ENCODE data around the gene CELF4. TPM values are rescaled to one million over a fixed set of nuclear protein-coding genes. Genes with fewer than 3 reads are reported as not detected.

CELF4 gene
- total and polyA plus RNA-seq, 10 donors = 0.46 to 3.5 (median 0.78) TPM

DNA sequence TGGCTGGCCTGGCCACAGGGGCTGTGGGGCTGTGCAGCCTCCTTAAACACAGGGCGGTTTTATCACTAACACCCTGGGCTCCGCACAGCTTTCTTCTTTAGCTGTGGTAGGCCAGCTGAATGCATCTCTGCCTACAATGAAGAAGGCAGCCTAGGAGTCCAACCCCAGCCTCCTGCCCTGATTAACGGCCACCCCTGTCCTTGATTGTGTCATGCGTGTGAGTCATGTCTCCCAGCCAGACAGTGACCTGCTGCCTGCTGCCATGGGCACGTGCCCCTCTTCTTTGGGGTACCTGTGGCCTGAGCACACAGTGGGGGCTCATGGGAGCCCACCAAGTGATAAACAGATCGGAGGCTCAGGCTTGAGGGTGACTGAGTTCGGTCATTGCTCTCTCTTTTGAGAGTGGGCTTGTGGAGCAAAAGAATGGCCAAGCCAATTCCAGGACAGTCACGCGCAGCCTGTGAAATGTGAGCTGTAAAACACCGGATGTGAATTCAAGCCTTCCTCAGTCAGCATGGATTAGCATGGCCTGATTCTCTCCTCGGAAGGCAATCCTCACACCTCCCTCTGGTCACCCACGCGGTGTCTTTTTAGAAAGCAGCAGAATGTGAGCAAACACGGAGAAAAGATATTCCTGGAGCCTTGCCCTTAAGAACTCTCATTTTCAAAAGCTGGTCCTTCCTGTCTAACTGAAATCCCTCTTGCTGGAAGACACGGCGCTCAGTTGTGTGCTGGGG is 144.1 kb downstream of the CELF4 start:
- H3K9me3 ChIP-seq = no peaks in the 10 kb centered on the region
- no peak overlapping the region for H3K27ac ChIP-seq
- H3K4me3 ChIP-seq = no peak overlapping the region
- intact Hi-C loops (cut with DNase I; ENCODE audit: low total_unique reads) = no loop called here
- H3K4me1 ChIP-seq = no peaks in the 10 kb centered on the region
- peaks cover 0 to 14% (median 0%) of the 10 kb centered on the region in 7 donors for H3K27me3 ChIP-seq (replicated peaks in 1 of 7)
- TF ChIP-seq POLR2A (IDR thresholded peaks at IDR 0.05) (no peak), POLR2AphosphoS5 (IDR thresholded peaks at IDR 0.05) (no peak)
- TF ChIP-seq, protein P1, sequence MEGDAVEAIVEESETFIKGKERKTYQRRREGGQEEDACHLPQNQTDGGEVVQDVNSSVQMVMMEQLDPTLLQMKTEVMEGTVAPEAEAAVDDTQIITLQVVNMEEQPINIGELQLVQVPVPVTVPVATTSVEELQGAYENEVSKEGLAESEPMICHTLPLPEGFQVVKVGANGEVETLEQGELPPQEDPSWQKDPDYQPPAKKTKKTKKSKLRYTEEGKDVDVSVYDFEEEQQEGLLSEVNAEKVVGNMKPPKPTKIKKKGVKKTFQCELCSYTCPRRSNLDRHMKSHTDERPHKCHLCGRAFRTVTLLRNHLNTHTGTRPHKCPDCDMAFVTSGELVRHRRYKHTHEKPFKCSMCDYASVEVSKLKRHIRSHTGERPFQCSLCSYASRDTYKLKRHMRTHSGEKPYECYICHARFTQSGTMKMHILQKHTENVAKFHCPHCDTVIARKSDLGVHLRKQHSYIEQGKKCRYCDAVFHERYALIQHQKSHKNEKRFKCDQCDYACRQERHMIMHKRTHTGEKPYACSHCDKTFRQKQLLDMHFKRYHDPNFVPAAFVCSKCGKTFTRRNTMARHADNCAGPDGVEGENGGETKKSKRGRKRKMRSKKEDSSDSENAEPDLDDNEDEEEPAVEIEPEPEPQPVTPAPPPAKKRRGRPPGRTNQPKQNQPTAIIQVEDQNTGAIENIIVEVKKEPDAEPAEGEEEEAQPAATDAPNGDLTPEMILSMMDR (IDR thresholded peaks at IDR 0.05 in 8 of 11, conservative IDR thresholded peaks at IDR 0.05 in 3 of 11) = no peak
- DNase-seq = no peak
- H3K36me3 ChIP-seq = no peaks in the 10 kb centered on the region
- whole genome bisulfite sequencing, 5 donors = 80 to 87% (median 86%) methylated on average over 15 to 16 of the region's 16 CpGs

DNA sequence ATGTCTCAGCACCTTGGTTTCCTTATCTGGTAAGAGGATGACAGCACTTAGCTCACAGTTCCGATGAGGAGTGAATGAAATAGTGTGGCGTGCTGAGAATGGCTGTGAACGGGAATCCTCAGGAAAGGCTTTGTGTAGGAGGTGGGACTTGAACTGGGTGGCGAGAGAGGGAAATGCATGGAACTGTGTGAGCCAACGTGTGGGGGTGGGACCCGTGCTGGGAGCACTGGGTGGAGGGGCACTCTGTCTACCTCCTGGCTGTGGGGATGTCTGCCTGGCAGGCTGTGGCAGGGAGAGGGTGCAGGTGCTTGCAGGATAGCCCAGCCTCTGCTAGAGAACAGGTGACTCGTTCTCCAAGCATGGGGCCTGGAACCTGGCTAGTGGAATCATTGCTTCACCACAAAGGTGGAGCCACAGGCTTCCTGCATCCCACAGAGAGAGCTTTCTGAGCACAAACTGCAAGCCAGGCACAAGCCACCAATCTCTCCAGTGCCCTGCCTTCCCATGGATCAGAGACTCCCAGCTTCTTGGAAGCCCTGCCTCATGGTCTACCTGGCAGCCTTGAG is 145.2 kb downstream of the CELF4 start:
- no peaks in the 10 kb centered on the region for H3K9me3 ChIP-seq
- TF ChIP-seq POLR2AphosphoS5 (IDR thresholded peaks at IDR 0.05) = no peak
- TF ChIP-seq, protein P1 (IDR thresholded peaks at IDR 0.05 in 8 of 11, conservative IDR thresholded peaks at IDR 0.05 in 3 of 11) = no peak
- TF ChIP-seq POLR2A (IDR thresholded peaks at IDR 0.05) = no peak
- H3K4me3 ChIP-seq = no peak overlapping the region
- no peak for DNase-seq
- WGBS, 5 donors = 76 to 87% (median 77%) methylated on average over 7 of the region's 7 CpGs
- H3K36me3 ChIP-seq = no peaks in the 10 kb centered on the region
- H3K27me3 ChIP-seq (replicated peaks in 1 of 7) = peaks cover 0 to 14% (median 0%) of the 10 kb centered on the region in 7 donors
- intact Hi-C loops (cut with DNase I; ENCODE audit: low total_unique reads) = no loop called here
- H3K27ac ChIP-seq = no peak overlapping the region
- no peaks in the 10 kb centered on the region for H3K4me1 ChIP-seq

DNA sequence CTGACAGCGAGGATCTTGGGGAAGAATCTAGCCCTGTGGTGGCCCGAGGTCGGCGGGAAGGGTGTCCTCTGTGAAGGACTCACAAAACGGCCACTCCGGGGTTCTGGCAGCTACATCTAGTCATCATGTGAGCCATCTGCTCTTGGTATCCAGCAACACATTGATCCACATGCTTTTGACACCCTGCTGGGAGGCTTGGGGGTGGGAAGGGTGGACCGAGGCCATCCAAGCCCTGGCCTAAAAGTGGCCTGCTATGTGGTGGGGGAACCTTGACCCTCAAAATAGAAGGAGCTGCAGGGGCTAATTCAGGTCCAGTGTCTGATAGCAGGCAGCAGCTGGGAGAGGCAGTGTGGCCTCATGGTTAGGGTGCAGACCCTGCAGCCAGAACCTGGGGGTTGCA is 145.7 kb downstream of the CELF4 start:
- Histone ChIP-seq H3K27ac (no peak overlapping the region), H3K9me3 (no peaks in the 10 kb centered on the region), H3K36me3 (no peaks in the 10 kb centered on the region), H3K4me3 (no peak overlapping the region), H3K27me3 (replicated peaks in 1 of 7) (peaks cover 0 to 14% (median 0%) of the 10 kb centered on the region in 7 donors), H3K4me1 (no peaks in the 10 kb centered on the region)
- DNase-seq = no peak
- no peak for TF ChIP-seq POLR2AphosphoS5 (IDR thresholded peaks at IDR 0.05)
- TF ChIP-seq, protein P1 (IDR thresholded peaks at IDR 0.05 in 8 of 11, conservative IDR thresholded peaks at IDR 0.05 in 3 of 11) = no peak
- TF ChIP-seq POLR2A (IDR thresholded peaks at IDR 0.05) = no peak
- intact Hi-C loops (cut with DNase I; ENCODE audit: low total_unique reads) = no loop called here
- WGBS, 5 donors = 70 to 93% (median 86%) methylated on average over 2 to 7 of the region's 7 CpGs

DNA sequence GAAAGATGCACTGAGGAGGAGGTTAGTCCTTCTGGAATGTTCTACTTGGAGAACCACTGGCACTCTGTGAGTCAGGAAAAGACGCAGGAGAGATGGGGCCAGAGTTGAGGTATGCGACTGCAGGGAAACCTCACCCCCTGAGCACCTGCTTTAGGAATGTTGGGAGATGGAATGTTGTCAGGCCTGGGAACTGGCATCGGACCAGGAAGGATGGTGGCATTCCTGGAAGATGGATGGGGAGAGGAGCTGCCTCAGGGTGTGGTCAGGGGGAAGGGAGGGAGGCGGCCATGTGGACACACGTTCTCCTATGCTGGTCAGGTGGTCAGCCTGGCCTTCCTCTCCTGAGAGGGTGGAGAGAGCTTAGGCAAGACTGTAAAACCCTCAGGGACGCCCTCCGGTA is 146.3 kb downstream of the CELF4 start:
- intact Hi-C loops (cut with DNase I; ENCODE audit: low total_unique reads) = no loop called here
- no peak for DNase-seq
- H3K27ac ChIP-seq = no peak overlapping the region
- 78 to 90% (median 84%) methylated on average over 7 of the region's 7 CpGs for WGBS, 5 donors
- TF ChIP-seq POLR2A (IDR thresholded peaks at IDR 0.05) (no peak), POLR2AphosphoS5 (IDR thresholded peaks at IDR 0.05) (no peak)
- TF ChIP-seq, protein P1 (IDR thresholded peaks at IDR 0.05 in 8 of 11, conservative IDR thresholded peaks at IDR 0.05 in 3 of 11) = no peak
- no peaks in the 10 kb centered on the region for H3K4me1 ChIP-seq
- H3K27me3 ChIP-seq (replicated peaks in 1 of 7) = peaks cover 0 to 14% (median 0%) of the 10 kb centered on the region in 7 donors
- no peak overlapping the region for H3K4me3 ChIP-seq
- H3K9me3 ChIP-seq = no peaks in the 10 kb centered on the region
- no peaks in the 10 kb centered on the region for H3K36me3 ChIP-seq

All from spleen (tissue), 11 donors.